HTERT RPE-1 (cell line): ENCODE measurements around the gene ATP8A1.
"Not testable (repeated sequence)": the region's sequence is repeated elsewhere in the genome, so short reads cannot be mapped to it uniquely, and the experiment has no call there.

Experiments
- in situ Hi-C: fragments of 300-500 bp; cut with MboI; formaldehyde crosslinking; loops from 4 replicates; pipeline ENCODE4 v1.14.3; 2020; ENCODE audit warnings: low sequenced_read_pairs

The ATP8A1 gene

GRCh38 chr4:42478946-42479345, 178.0 kb downstream of the ATP8A1 start:
- in situ Hi-C loops, result no loop called here

- in situ Hi-C loops, result no loop called here
These were observed 178.4 kb downstream of the ATP8A1 start for GRCh38 chr4:42478509-42478908.

- in situ Hi-C loops, result no loop called here
These were observed 182.5 kb downstream of the ATP8A1 start for GRCh38 chr4:42474406-42474805.

- in situ Hi-C loops, result no loop called here
These were observed 183.7 kb downstream of the ATP8A1 start for GRCh38 chr4:42473071-42473684.

- in situ Hi-C loops, result no loop called here
These were observed 185.0 kb downstream of the ATP8A1 start for GRCh38 chr4:42471896-42472295.

GRCh38 chr4:42470023-42470422, 186.9 kb downstream of the ATP8A1 start:
- in situ Hi-C loops, result no loop called here

GRCh38 chr4:42467777-42468176, 189.1 kb downstream of the ATP8A1 start:
- in situ Hi-C loops, result not testable (repeated sequence)

GRCh38 chr4:42466273-42466844, 190.5 kb downstream of the ATP8A1 start:
- in situ Hi-C loops, result no loop called here

- in situ Hi-C loops, result no loop called here
These were observed 192.3 kb downstream of the ATP8A1 start for GRCh38 chr4:42464550-42465094.

- in situ Hi-C loops, result not testable (repeated sequence)
These were observed 195.7 kb downstream of the ATP8A1 start for GRCh38 chr4:42461216-42461615.

GRCh38 chr4:42460043-42460442, 196.9 kb downstream of the ATP8A1 start:
- in situ Hi-C loops, result no loop called here

GRCh38 chr4:42458657-42459056, 198.2 kb downstream of the ATP8A1 start:
- in situ Hi-C loops, result no loop called here

GRCh38 chr4:42454755-42455420, 202.0 kb downstream of the ATP8A1 start:
- in situ Hi-C loops, result no loop called here

- in situ Hi-C loops, result no loop called here
These were observed 203.3 kb downstream of the ATP8A1 start for GRCh38 chr4:42453612-42454011.

GRCh38 chr4:42452823-42453222, 204.1 kb downstream of the ATP8A1 start:
- in situ Hi-C loops, result no loop called here

- in situ Hi-C loops, result no loop called here
These were observed 210.1 kb downstream of the ATP8A1 start for GRCh38 chr4:42446823-42447222.

GRCh38 chr4:42445038-42445437, 211.9 kb downstream of the ATP8A1 start:
- in situ Hi-C loops, result no loop called here

- in situ Hi-C loops, result no loop called here
These were observed 214.3 kb downstream of the ATP8A1 start for GRCh38 chr4:42442601-42443000.

GRCh38 chr4:42440083-42440482, 216.8 kb downstream of the ATP8A1 start:
- in situ Hi-C loops, result no loop called here

- in situ Hi-C loops, result no loop called here
These were observed 219.9 kb downstream of the ATP8A1 start for GRCh38 chr4:42436928-42437565.

GRCh38 chr4:42428036-42428435, 228.9 kb downstream of the ATP8A1 start:
- in situ Hi-C loops, result no loop called here
